ENCODE measurements around the gene LSM10. TPM values are rescaled to one million over a fixed set of nuclear protein-coding genes. Genes with fewer than 3 reads are reported as not detected.

Gene LSM10
- total RNA-seq, 1 donor from 2014 or later = 26.1 TPM

DNA sequence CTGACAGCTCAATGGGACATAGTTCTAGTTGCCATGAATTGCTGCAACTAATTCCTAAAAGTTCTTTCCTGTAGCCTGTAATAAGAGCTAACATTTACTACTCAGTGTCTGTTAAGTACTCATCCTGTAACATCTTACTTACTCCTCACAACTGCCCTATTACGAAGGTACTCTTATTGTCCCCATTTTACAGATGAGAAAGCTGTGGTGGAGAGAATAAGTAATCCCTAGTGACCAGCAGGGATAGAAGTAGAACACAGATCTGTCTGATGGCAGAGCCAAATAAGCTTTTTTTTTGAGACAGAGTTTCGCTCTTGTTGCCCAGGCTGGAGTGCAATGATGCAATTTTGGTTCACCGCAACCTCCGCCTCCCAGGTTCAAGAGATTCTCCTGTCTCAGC lies 15.0 kb downstream of the LSM10 start:
- no peak overlapping the region for H3K27ac Mint-ChIP-seq
- H3K9me3 Mint-ChIP-seq = no peaks in the 10 kb centered on the region
- H3K4me3 Mint-ChIP-seq = no peak overlapping the region
- H3K27me3 Mint-ChIP-seq (ENCODE audit: low read depth) = no peaks in the 10 kb centered on the region
- DNase-seq (ENCODE audit: low spot score in 2 of 2, unreplicated experiment in 2 of 2) = no peak
- TF ChIP-seq, protein P1, sequence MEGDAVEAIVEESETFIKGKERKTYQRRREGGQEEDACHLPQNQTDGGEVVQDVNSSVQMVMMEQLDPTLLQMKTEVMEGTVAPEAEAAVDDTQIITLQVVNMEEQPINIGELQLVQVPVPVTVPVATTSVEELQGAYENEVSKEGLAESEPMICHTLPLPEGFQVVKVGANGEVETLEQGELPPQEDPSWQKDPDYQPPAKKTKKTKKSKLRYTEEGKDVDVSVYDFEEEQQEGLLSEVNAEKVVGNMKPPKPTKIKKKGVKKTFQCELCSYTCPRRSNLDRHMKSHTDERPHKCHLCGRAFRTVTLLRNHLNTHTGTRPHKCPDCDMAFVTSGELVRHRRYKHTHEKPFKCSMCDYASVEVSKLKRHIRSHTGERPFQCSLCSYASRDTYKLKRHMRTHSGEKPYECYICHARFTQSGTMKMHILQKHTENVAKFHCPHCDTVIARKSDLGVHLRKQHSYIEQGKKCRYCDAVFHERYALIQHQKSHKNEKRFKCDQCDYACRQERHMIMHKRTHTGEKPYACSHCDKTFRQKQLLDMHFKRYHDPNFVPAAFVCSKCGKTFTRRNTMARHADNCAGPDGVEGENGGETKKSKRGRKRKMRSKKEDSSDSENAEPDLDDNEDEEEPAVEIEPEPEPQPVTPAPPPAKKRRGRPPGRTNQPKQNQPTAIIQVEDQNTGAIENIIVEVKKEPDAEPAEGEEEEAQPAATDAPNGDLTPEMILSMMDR (IDR thresholded peaks at IDR 0.05; ENCODE audit: unreplicated experiment) = no peak
- peaks cover 32% of the 10 kb centered on the region for H3K4me1 Mint-ChIP-seq
- no peaks in the 10 kb centered on the region for H3K36me3 Mint-ChIP-seq

DNA sequence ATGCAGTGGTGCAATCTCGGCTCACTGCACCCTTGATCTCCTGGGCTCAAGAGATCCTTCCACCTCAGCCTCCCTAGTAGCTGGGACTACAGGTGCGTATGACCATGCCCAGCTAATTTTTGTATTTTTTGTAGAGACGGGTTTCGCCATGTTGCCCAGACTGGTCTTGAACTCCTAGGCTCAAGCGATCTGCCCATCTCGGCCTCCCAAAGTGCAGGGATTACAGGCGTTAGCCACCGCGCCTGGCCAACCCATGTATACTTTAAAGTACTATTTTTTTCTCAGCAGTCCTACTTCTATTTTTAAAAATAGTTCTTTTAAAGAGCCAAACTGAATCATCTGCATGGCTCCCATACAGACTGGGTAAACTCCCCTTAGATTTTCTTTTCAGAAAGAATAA lies 15.5 kb downstream of the LSM10 start:
- no peak overlapping the region for H3K4me3 Mint-ChIP-seq
- TF ChIP-seq, protein P1 (IDR thresholded peaks at IDR 0.05; ENCODE audit: unreplicated experiment) = no peak
- H3K36me3 Mint-ChIP-seq = no peaks in the 10 kb centered on the region
- no peak for DNase-seq (ENCODE audit: low spot score in 2 of 2, unreplicated experiment in 2 of 2)
- H3K27me3 Mint-ChIP-seq (ENCODE audit: low read depth) = no peaks in the 10 kb centered on the region
- H3K9me3 Mint-ChIP-seq = no peaks in the 10 kb centered on the region
- no peak overlapping the region for H3K27ac Mint-ChIP-seq
- peaks cover 28% of the 10 kb centered on the region for H3K4me1 Mint-ChIP-seq

DNA sequence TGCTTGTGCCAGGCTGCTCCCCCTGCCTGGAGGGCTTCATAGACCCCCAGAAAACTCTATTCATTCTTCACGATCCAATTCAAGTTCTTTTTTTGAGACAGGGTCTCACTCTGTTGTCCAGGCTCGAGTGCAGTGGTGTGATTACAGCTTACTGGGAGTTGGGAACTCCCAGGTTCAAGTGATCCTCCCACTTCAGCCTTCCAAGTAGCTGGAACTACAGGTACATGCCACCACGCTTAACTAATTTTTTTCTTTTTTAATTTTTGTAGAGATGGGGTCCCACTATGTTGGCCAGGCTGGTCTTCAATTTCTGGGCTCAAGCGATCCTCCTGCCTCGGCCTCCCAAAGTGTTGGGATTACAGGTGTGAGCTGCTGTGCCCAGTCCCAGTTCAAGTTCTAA lies 16.3 kb downstream of the LSM10 start:
- Mint-ChIP-seq H3K27ac (no peak overlapping the region), H3K4me3 (no peak overlapping the region), H3K36me3 (no peaks in the 10 kb centered on the region), H3K27me3 (ENCODE audit: low read depth) (no peaks in the 10 kb centered on the region), H3K4me1 (peaks cover 20% of the 10 kb centered on the region), H3K9me3 (no peaks in the 10 kb centered on the region)
- TF ChIP-seq, protein P1 (IDR thresholded peaks at IDR 0.05; ENCODE audit: unreplicated experiment) = no peak
- DNase-seq (ENCODE audit: low spot score in 2 of 2, unreplicated experiment in 2 of 2) = no peak

DNA sequence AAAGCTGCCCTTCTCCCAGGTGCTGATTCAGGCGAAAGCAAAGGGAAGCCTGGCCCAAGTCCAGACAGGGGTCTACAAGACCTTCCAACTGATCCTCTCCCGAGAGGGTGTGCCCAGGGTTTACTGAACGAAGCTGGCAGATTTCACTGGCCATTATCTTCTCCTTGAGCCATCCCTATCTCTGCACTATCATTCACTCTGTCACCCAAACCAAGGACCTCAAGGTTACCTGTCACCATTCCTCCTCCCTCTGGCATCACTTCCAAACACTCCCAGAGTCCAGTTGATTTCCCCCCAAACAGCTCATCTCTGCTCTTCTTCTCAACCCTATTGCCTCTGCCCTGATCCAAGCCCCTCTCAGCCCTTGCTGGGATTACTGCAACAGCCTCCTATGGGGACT lies 16.9 kb downstream of the LSM10 start:
- Mint-ChIP-seq H3K4me1 (peaks cover 15% of the 10 kb centered on the region), H3K4me3 (no peak overlapping the region), H3K27me3 (ENCODE audit: low read depth) (no peaks in the 10 kb centered on the region), H3K9me3 (no peaks in the 10 kb centered on the region), H3K36me3 (no peaks in the 10 kb centered on the region), H3K27ac (no peak overlapping the region)
- TF ChIP-seq, protein P1 (IDR thresholded peaks at IDR 0.05; ENCODE audit: unreplicated experiment) = no peak
- DNase-seq (ENCODE audit: low spot score in 2 of 2, unreplicated experiment in 2 of 2) = no peak

DNA sequence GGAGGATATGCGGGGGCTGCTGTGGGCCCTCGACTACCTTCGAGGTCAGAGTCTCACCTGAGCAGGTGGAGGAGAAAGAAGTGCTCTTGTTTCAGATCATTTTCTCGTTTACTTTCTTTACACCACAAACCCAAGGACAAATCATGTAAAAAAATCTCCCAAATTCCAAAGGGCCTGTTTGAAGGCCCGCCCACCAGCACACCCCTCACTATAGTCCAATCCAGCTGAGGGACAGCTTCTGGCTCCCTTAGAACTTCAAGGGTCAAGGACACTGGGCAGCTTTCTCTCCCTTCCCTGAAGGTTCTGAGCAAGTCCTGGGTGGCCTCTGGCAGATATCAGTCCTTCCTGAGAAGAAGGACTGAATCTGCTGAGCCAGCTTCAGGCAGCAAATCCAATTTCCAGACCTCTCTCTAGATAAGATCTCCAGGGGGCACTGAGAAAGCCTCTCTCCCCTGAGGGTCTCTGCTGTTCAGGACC lies 17.5 kb downstream of the LSM10 start:
- DNase-seq (ENCODE audit: low spot score in 2 of 2, unreplicated experiment in 2 of 2) = no peak
- Mint-ChIP-seq H3K4me1 (peaks cover 15% of the 10 kb centered on the region), H3K4me3 (no peak overlapping the region), H3K9me3 (no peaks in the 10 kb centered on the region), H3K27me3 (ENCODE audit: low read depth) (no peaks in the 10 kb centered on the region), H3K27ac (peak overlapping the region; percentile 36), H3K36me3 (no peaks in the 10 kb centered on the region)
- TF ChIP-seq, protein P1 (IDR thresholded peaks at IDR 0.05; ENCODE audit: unreplicated experiment) = no peak

Measured in mesothelial cell of epicardium (in vitro differentiated cells).